ENCODE measurements around the gene GPR143.
A peak's percentile ranks its signal among the peaks of the same experiment; 100 is the strongest.

GPR143 gene

GRCh38 chrX:9785944-9786797, 20.5 kb upstream of the GPR143 start, which contains the start of gene SHROOM2:
Gene SHROOM2 (plus strand): TSS chrX:9786429. CDS start chrX:9786546, 117 bp downstream.
- no peaks in the 10 kb centered on the region for H3K9me3 ChIP-seq (ENCODE audit: control insufficient read depth, insufficient read depth, low read depth, low read length)
- H3K4me1 ChIP-seq (ENCODE audit: control insufficient read depth, insufficient read depth, low read length): no peaks in the 10 kb centered on the region
- no peaks in the 10 kb centered on the region for H3K36me3 ChIP-seq (ENCODE audit: control insufficient read depth in 2 of 2, insufficient read depth in 1 of 2, low read length in 2 of 2)
- peak within 1 kb of the TSS; percentile 58 for H3K4me3 ChIP-seq (ENCODE audit: low read depth, low read length)
- CTCF ChIA-PET: no interaction called here
- POLR2A ChIA-PET: no interaction called here
- H3K27ac ChIP-seq (ENCODE audit: extremely low read depth, low read depth, low read length): peak within 1 kb of the TSS; percentile 66; the same call in 1 of the 2 replicates
- no peak for TF ChIP-seq ZNF449 (tag by site-specific recombination; IDR thresholded peaks at IDR 0.05)
- no peak for TF ChIP-seq ZNF664 (tag by site-specific recombination; IDR thresholded peaks at IDR 0.05)
- no peak for TF ChIP-seq ZNF112 (tag by site-specific recombination; IDR thresholded peaks at IDR 0.05)
- no peak for TF ChIP-seq KLF16 (tag by site-specific recombination; IDR thresholded peaks at IDR 0.05)
- TF ChIP-seq ZNF175 (tag by site-specific recombination; IDR thresholded peaks at IDR 0.05): no peak
- TF ChIP-seq ZNF843 (tag by site-specific recombination; IDR thresholded peaks at IDR 0.05): no peak
- no peak for TF ChIP-seq ZNF426 (tag by site-specific recombination; IDR thresholded peaks at IDR 0.05)
- TF ChIP-seq ZBTB21 (tag by site-specific recombination; IDR thresholded peaks at IDR 0.05): no peak
- no peak for TF ChIP-seq ZNF155 (tag by site-specific recombination; IDR thresholded peaks at IDR 0.05)
- no peak for TF ChIP-seq BCL6B (tag by site-specific recombination; IDR thresholded peaks at IDR 0.05)
- no peak for TF ChIP-seq ZNF561 (tag by site-specific recombination; IDR thresholded peaks at IDR 0.05; ENCODE audit: borderline replicate concordance)
- TF ChIP-seq ZNF335 (tag by site-specific recombination; conservative IDR thresholded peaks at IDR 0.05): no peak
- no peak for TF ChIP-seq ZNF211 (tag by site-specific recombination; IDR thresholded peaks at IDR 0.05; ENCODE audit: low read depth)
- TF ChIP-seq ZNF404 (tag by site-specific recombination; IDR thresholded peaks at IDR 0.05): no peak
- TF ChIP-seq EGR2 (tag by site-specific recombination; IDR thresholded peaks at IDR 0.05; ENCODE audit: low read depth): no peak
- no peak for TF ChIP-seq ZNF140 (tag by site-specific recombination; IDR thresholded peaks at IDR 0.05)

- ChIA-PET POLR2A (no interaction called here), CTCF (interaction anchor here (0.5 kb wide), 1 partner anchor 145 kb away, joined by 3 read pairs; no protein-coding TSS in a partner anchor)
- Histone ChIP-seq H3K4me1 (ENCODE audit: control insufficient read depth, insufficient read depth, low read length) (no peaks in the 10 kb centered on the region), H3K9me3 (ENCODE audit: control insufficient read depth, insufficient read depth, low read depth, low read length) (no peaks in the 10 kb centered on the region), H3K36me3 (ENCODE audit: control insufficient read depth in 2 of 2, insufficient read depth in 1 of 2, low read length in 2 of 2) (no peaks in the 10 kb centered on the region), H3K27ac (ENCODE audit: extremely low read depth, low read depth, low read length) (no peak overlapping the region; the same call in 1 of the 2 replicates), H3K4me3 (ENCODE audit: low read depth, low read length) (peak overlapping the region; percentile 49)
- TF ChIP-seq ATF2 (tag by site-specific recombination; IDR thresholded peaks at IDR 0.05; ENCODE audit: low read depth): no peak
- no peak for TF ChIP-seq ZNF362 (tag by site-specific recombination; IDR thresholded peaks at IDR 0.05)
- no peak for TF ChIP-seq REST (tag by site-specific recombination; IDR thresholded peaks at IDR 0.05)
- TF ChIP-seq ZBTB10 (tag by site-specific recombination; IDR thresholded peaks at IDR 0.05): no peak
- TF ChIP-seq ZNF394 (tag by site-specific recombination; IDR thresholded peaks at IDR 0.05; ENCODE audit: borderline replicate concordance): no peak
These were observed 19.8 kb upstream of the GPR143 start for GRCh38 chrX:9785254-9785943.

All from HEK293 (cell line).